ENCODE results near the gene SLX4IP. TPM values are rescaled to one million over a fixed set of nuclear protein-coding genes. Genes with fewer than 3 reads are reported as not detected.

Gene SLX4IP
- total and polyA plus RNA-seq, 2 of the 13 experiments (the other 11 are each of a cell fraction or from before 2014, with no cell fraction given) = 3.6 to 7.3 TPM

GRCh38 chr20:10433623-10434466, 1.3 kb upstream of the SLX4IP start, which contains the start of gene MKKS (continued):
- TF ChIP-seq ZNF703 (CRISPR knock-in tag; IDR thresholded peaks at IDR 0.05; ENCODE audit: borderline replicate concordance) = peak; percentile 85
- 0 out of 2 replicates have a peak, but pooled peaks have one; percentile 70 for TF ChIP-seq TBP (CRISPR knock-in tag; IDR thresholded peaks at IDR 0.05)
- no peak for TF ChIP-seq ZNF33A (CRISPR knock-in tag; IDR thresholded peaks at IDR 0.05; ENCODE audit: borderline replicate concordance)
- TF ChIP-seq PHF5A (CRISPR knock-in tag; IDR thresholded peaks at IDR 0.05; ENCODE audit: low read depth, unreplicated experiment) = peak; percentile 34
- no peak for TF ChIP-seq LCORL (IDR thresholded peaks at IDR 0.05)
- TF ChIP-seq LCORL (CRISPR knock-in tag; IDR thresholded peaks at IDR 0.05) = no peak
- peak; percentile 96 for TF ChIP-seq ZNF704 (CRISPR knock-in tag; IDR thresholded peaks at IDR 0.05; ENCODE audit: borderline replicate concordance)
- no peak for TF ChIP-seq MBD4 (IDR thresholded peaks at IDR 0.05; ENCODE audit: borderline replicate concordance, low read length)
- peak; percentile 89 for TF ChIP-seq ZNF788 (CRISPR knock-in tag; IDR thresholded peaks at IDR 0.05; ENCODE audit: borderline replicate concordance)
- TF ChIP-seq ZNF567 (CRISPR knock-in tag; IDR thresholded peaks at IDR 0.05; ENCODE audit: borderline replicate concordance) = no peak; the same call in 1 of the 2 replicates
- peak; percentile 96 for TF ChIP-seq NR2C2 (CRISPR knock-in tag; IDR thresholded peaks at IDR 0.05; ENCODE audit: borderline replicate concordance)
- TF ChIP-seq, protein P1, sequence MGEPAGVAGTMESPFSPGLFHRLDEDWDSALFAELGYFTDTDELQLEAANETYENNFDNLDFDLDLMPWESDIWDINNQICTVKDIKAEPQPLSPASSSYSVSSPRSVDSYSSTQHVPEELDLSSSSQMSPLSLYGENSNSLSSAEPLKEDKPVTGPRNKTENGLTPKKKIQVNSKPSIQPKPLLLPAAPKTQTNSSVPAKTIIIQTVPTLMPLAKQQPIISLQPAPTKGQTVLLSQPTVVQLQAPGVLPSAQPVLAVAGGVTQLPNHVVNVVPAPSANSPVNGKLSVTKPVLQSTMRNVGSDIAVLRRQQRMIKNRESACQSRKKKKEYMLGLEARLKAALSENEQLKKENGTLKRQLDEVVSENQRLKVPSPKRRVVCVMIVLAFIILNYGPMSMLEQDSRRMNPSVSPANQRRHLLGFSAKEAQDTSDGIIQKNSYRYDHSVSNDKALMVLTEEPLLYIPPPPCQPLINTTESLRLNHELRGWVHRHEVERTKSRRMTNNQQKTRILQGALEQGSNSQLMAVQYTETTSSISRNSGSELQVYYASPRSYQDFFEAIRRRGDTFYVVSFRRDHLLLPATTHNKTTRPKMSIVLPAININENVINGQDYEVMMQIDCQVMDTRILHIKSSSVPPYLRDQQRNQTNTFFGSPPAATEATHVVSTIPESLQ (CRISPR knock-in tag; conservative IDR thresholded peaks at IDR 0.05) = no peak; the same call in 1 of the 2 replicates
- TF ChIP-seq, protein P2, sequence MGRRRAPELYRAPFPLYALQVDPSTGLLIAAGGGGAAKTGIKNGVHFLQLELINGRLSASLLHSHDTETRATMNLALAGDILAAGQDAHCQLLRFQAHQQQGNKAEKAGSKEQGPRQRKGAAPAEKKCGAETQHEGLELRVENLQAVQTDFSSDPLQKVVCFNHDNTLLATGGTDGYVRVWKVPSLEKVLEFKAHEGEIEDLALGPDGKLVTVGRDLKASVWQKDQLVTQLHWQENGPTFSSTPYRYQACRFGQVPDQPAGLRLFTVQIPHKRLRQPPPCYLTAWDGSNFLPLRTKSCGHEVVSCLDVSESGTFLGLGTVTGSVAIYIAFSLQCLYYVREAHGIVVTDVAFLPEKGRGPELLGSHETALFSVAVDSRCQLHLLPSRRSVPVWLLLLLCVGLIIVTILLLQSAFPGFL (CRISPR knock-in tag; IDR thresholded peaks at IDR 0.05) = peak; percentile 89; the same call in 1 of the 2 replicates
- peak; percentile 94 for TF ChIP-seq CENPT (CRISPR knock-in tag; IDR thresholded peaks at IDR 0.05; ENCODE audit: low read depth)
- peak; percentile 83; the same call in 1 of the 2 replicates for TF ChIP-seq ZFAT (CRISPR knock-in tag; conservative IDR thresholded peaks at IDR 0.05)
- no peak for TF ChIP-seq ZFP36 (IDR thresholded peaks at IDR 0.05; ENCODE audit: borderline replicate concordance, low read depth, low read length, partially characterized antibody)
- TF ChIP-seq EHMT2 (IDR thresholded peaks at IDR 0.05; ENCODE audit: borderline replicate concordance, low read depth, low read length) = no peak; the same call in 1 of the 2 replicates
- TF ChIP-seq REPIN1 (CRISPR knock-in tag; IDR thresholded peaks at IDR 0.05; ENCODE audit: borderline replicate concordance, low read depth) = peak; percentile 61; the same call in 1 of the 2 replicates
- TF ChIP-seq SRSF1 (optimal IDR thresholded peaks at IDR 0.05; ENCODE audit: low read depth, low read length) = peak; percentile 96
- TF ChIP-seq ZNF530 (CRISPR knock-in tag; IDR thresholded peaks at IDR 0.05; ENCODE audit: low read depth) = no peak; the same call in 1 of the 2 replicates
- TF ChIP-seq NFKBIZ (CRISPR knock-in tag; IDR thresholded peaks at IDR 0.05) = peak; percentile 19; the same call in 1 of the 2 replicates
- 0 out of 2 replicates have a peak, but pooled peaks have one; percentile 14 for TF ChIP-seq ZKSCAN1 (IDR thresholded peaks at IDR 0.05; ENCODE audit: low read length)
